B cell (primary cell): ENCODE measurements around the gene DNAH8. TPM values are rescaled to one million over a fixed set of nuclear protein-coding genes. Genes with fewer than 3 reads are reported as not detected.

ENCODE experiments used
- ATAC-seq: fragments of 200-7000 bp; cut with Tn5 transposase; one replicate; pipeline ENCODE4 v1.10.0; 2021; ENCODE audit warnings: low read depth, mild to moderate bottlenecking, moderate number of reproducible peaks, moderate library complexity
- CTCF ChIA-PET: fragments of 350-600 bp; sonication (Branson Sonifier 250); formaldehyde crosslinking; loops from one replicate; lab custom pipeline; 2021; ENCODE audit warnings: antibody characterized with exemption, inconsistent platforms; lab: Charles Lee
- POLR2A ChIA-PET: fragments of 350-600 bp; sonication (Branson Sonifier 250); formaldehyde crosslinking; loops from one replicate; lab custom pipeline; 2021; ENCODE audit warnings: antibody characterized with exemption; lab: Charles Lee
- DNase-seq: peaks from one replicate; pipeline ENCODE4 v3.0.0; 2013
- H2AFZ ChIP-seq: 2 replicates; pipeline ENCODE4 v1.6.1; 2012; ENCODE audit warnings: mild to moderate bottlenecking, low read depth, low read length; ENCODE audit not compliant: insufficient read depth, poor library complexity, severe bottlenecking
- H3K27ac ChIP-seq, 2 donors: 1 replicate in 1 of 2; 2 replicates in 1 of 2; pipeline ENCODE4 v1.5.1; 2012 to 2013; ENCODE audit warnings: low read length in 2 of 2, mild to moderate bottlenecking in 2 of 2, moderate library complexity in 1 of 2
- H3K27me3 ChIP-seq, 4 experiments: fragments of 200-600 bp in 1 of 4; sonication (generic) in 1 of 4; replicated peaks in 1 of 4; 1 replicate in 2 of 4; 2 replicates in 2 of 4; pipeline versions ENCODE4 v1.6.1 to v1.7.0; 2013 to 2016; ENCODE audit warnings: low read length in 3 of 4, mild to moderate bottlenecking in 2 of 4, mixed read lengths in 1 of 4, moderate library complexity in 1 of 4; ENCODE audit not compliant: insufficient read depth in 4 of 4, control insufficient read depth in 3 of 4; ENCODE audit errors: control extremely low read depth in 1 of 4
- H3K36me3 ChIP-seq, 2 experiments: replicated peaks in 1 of 2; 1 replicate in 1 of 2; 2 replicates in 1 of 2; pipeline versions ENCODE4 v1.6.1 to v1.7.1; 2013; ENCODE audit warnings: low read length in 1 of 2; ENCODE audit not compliant: insufficient read depth in 2 of 2, control insufficient read depth in 1 of 2; ENCODE audit errors: control extremely low read depth in 1 of 2, extremely low read depth in 1 of 2
- H3K4me1 ChIP-seq, 2 donors: fragments of 200-600 bp in 1 of 2; sonication (generic) in 1 of 2; 1 replicate in 1 of 2; 2 replicates in 1 of 2; pipeline versions ENCODE4 v1.5.1 to v1.6.1; 2013 to 2017; ENCODE audit warnings: low read length in 2 of 2; ENCODE audit not compliant: control insufficient read depth in 2 of 2, insufficient read depth in 2 of 2
- H3K4me2 ChIP-seq: replicated peaks from 2 replicates; pipeline ENCODE3; 2012; ENCODE audit warnings: mild to moderate bottlenecking, low read depth, low read length; ENCODE audit not compliant: poor library complexity, severe bottlenecking
- H3K4me3 ChIP-seq, 5 experiments: fragments of 200-600 bp in 1 of 5; sonication (generic) in 1 of 5; 1 replicate in 3 of 5; 2 replicates in 2 of 5; pipeline versions ENCODE4 v1.5.1 to v1.7.0; 2011 to 2016; ENCODE audit warnings: low read length in 4 of 5, mild to moderate bottlenecking in 4 of 5, low read depth in 2 of 5, control low read depth in 1 of 5, moderate library complexity in 1 of 5; ENCODE audit not compliant: insufficient read depth in 1 of 5; ENCODE audit errors: control extremely low read depth in 1 of 5, extremely low read depth in 1 of 5
- H3K79me2 ChIP-seq: fragments of 200-600 bp; sonication (generic); one replicate; pipeline ENCODE4 v1.6.0; 2016; ENCODE audit warnings: low read length; ENCODE audit not compliant: control insufficient read depth, insufficient read depth
- H3K9ac ChIP-seq: fragments of 200-600 bp; sonication (generic); 2 replicates; pipeline ENCODE4 v1.6.1; 2017; ENCODE audit warnings: mild to moderate bottlenecking, low read length, moderate library complexity
- H3K9me3 ChIP-seq, 3 donors: one replicate each; pipeline versions ENCODE4 v1.6.1 to v1.7.1; 2013; ENCODE audit warnings: low read length in 2 of 3; ENCODE audit not compliant: control insufficient read depth in 2 of 3, insufficient read depth in 1 of 3; ENCODE audit errors: control extremely low read depth in 1 of 3
- H4K20me1 ChIP-seq: 2 replicates; pipeline ENCODE4 v1.6.0; 2012; ENCODE audit warnings: mild to moderate bottlenecking, low read length; ENCODE audit not compliant: insufficient read depth, control insufficient read depth, poor library complexity, severe bottlenecking
- H3K27ac Mint-ChIP-seq: one replicate; pipeline ENCODE4 v1.8.0; 2021; ENCODE audit warnings: mixed read lengths
- H3K27me3 Mint-ChIP-seq: one replicate; pipeline ENCODE4 v1.8.0; 2021; ENCODE audit warnings: mixed read lengths
- H3K4me1 Mint-ChIP-seq: one replicate; pipeline ENCODE4 v1.8.0; 2021; ENCODE audit warnings: mixed read lengths
- H3K4me3 Mint-ChIP-seq: one replicate; pipeline ENCODE4 v1.8.0; 2021; ENCODE audit warnings: mixed read lengths
- H3K9me3 Mint-ChIP-seq: one replicate; pipeline ENCODE4 v1.8.0; 2022; ENCODE audit warnings: mixed read lengths; ENCODE audit not compliant: insufficient read depth
- EZH2 ChIP-seq: IDR thresholded peaks from 2 replicates; pipeline ENCODE4 v1.6.1; 2012; ENCODE audit warnings: borderline replicate concordance, low read depth, mild to moderate bottlenecking, moderate library complexity, low read length; ENCODE audit not compliant: insufficient read depth, poor library complexity, severe bottlenecking
- WGBS: methylation state at CpG from one replicate; pipeline ENCODE4 v1.1.5; 2013; ENCODE audit warnings: missing lambda C conversion rate; ENCODE audit not compliant: insufficient coverage; 5-methylcytosine and 5-hydroxymethylcytosine counted together
- intact Hi-C: fragments of 100-400 bp; cut with micrococcal nuclease; formaldehyde crosslinking; loops from one replicate; pipeline ENCODE4 v1.10.0; 2022
- polyA plus RNA-seq: library from polyadenylated mRNA; depleted of rRNA; stranded (reverse); fragments of >200 nt; gene quantifications from 2 replicates; pipeline ENCODE4 v1.2.3, GENCODE V29; 2012
- total RNA-seq, 2 donors: library from RNA; stranded (reverse); fragments of 120-200 nt in 1 of 2; gene quantifications; 1 replicate in 1 of 2; 2 replicates in 1 of 2; pipeline versions ENCODE4 v1.2.3 to v1.2.4, GENCODE V29; 2013 to 2022
- TF ChIP-seq, protein P1 (sequence below): fragments of 200-600 bp; IDR thresholded peaks from one replicate; pipeline ENCODE4 v1.8.0; 2022; ENCODE audit warnings: antibody characterized with exemption, mild to moderate bottlenecking

The DNAH8 gene
- total and polyA plus RNA-seq, 2 donors (not counting 1 experiment from before 2014, with no cell fraction given): 0.69 to 1.1 TPM

DNA sequence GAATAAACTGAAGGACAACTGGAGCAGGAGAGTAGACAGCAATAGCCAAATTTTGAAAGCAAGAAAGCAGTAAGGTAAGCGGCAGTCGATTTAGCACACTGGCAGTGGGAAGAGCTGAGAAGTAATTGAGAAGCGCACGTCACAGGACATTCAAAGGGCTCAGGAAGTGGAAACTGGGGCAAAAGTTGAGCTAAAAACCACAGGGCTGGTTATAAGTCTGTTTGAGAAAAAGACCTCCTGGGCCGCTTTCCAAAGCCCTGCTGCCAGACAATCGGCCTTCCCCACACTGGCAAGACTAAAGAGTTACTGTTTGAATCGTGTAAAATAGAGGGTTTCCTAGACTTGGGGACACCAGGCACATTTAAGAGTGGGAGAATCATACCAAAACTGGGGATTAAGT is 161.4 kb downstream of the DNAH8 start:
- Histone ChIP-seq H3K36me3 (no peaks in the 10 kb centered on the region), H2AFZ (no peak overlapping the region), H3K27ac (no peak overlapping the region), H3K4me1 (no peaks in the 10 kb centered on the region), H4K20me1 (no peaks in the 10 kb centered on the region), H3K27me3 (peaks cover 0 to 2% (median 0%) of the 10 kb centered on the region in 4 experiments), H3K9ac (no peak overlapping the region), H3K4me3 (no peak overlapping the region), H3K79me2 (no peaks in the 10 kb centered on the region), H3K9me3 (no peaks in the 10 kb centered on the region), H3K4me2 (no peak overlapping the region)
- DNase-seq (no peak), ATAC-seq (no peak)
- H3K4me3 Mint-ChIP-seq: no peak overlapping the region
- TF ChIP-seq, protein P1, sequence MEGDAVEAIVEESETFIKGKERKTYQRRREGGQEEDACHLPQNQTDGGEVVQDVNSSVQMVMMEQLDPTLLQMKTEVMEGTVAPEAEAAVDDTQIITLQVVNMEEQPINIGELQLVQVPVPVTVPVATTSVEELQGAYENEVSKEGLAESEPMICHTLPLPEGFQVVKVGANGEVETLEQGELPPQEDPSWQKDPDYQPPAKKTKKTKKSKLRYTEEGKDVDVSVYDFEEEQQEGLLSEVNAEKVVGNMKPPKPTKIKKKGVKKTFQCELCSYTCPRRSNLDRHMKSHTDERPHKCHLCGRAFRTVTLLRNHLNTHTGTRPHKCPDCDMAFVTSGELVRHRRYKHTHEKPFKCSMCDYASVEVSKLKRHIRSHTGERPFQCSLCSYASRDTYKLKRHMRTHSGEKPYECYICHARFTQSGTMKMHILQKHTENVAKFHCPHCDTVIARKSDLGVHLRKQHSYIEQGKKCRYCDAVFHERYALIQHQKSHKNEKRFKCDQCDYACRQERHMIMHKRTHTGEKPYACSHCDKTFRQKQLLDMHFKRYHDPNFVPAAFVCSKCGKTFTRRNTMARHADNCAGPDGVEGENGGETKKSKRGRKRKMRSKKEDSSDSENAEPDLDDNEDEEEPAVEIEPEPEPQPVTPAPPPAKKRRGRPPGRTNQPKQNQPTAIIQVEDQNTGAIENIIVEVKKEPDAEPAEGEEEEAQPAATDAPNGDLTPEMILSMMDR: no peak
- no peak for TF ChIP-seq EZH2
- intact Hi-C loops: no loop called here
- no peak overlapping the region for H3K27ac Mint-ChIP-seq
- peaks cover 3% of the 10 kb centered on the region for H3K4me1 Mint-ChIP-seq
- peaks cover 3% of the 10 kb centered on the region for H3K27me3 Mint-ChIP-seq
- ChIA-PET POLR2A (no interaction called here), CTCF (no interaction called here)
- peaks cover 3% of the 10 kb centered on the region for H3K9me3 Mint-ChIP-seq
- 26% methylated on average over 5 of the region's 7 CpGs for WGBS

DNA sequence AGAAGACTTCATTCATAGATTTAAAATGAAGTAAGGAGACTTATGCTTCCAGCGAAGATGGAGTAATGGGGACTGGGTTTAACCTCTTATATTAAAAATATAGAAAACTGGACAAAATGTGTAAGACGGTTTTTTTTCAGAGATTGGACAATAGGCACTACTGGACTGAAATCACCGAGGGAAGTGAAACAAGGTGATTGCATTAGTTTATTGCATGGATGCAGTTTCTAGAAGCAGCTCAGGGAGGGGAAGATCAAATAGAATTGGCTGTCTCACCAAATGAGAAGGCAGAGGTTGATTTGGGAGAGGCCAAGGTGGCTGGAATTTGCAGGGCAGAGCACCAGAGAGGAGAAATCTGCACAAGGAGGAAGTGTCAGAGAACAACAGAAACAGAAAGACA is 162.6 kb downstream of the DNAH8 start:
- Histone ChIP-seq H3K27me3 (peaks cover 0 to 2% (median 0%) of the 10 kb centered on the region in 4 experiments), H3K36me3 (no peaks in the 10 kb centered on the region), H4K20me1 (no peaks in the 10 kb centered on the region), H2AFZ (no peak overlapping the region), H3K4me3 (no peak overlapping the region), H3K9ac (no peak overlapping the region), H3K4me2 (no peak overlapping the region), H3K27ac (no peak overlapping the region), H3K79me2 (no peaks in the 10 kb centered on the region), H3K9me3 (no peaks in the 10 kb centered on the region), H3K4me1 (no peaks in the 10 kb centered on the region)
- 100% methylated on average over 1 of the region's 3 CpGs for WGBS
- Mint-ChIP-seq H3K27ac (no peak overlapping the region), H3K27me3 (no peaks in the 10 kb centered on the region), H3K4me3 (no peak overlapping the region), H3K9me3 (peaks cover 3% of the 10 kb centered on the region), H3K4me1 (no peaks in the 10 kb centered on the region)
- TF ChIP-seq EZH2: no peak
- TF ChIP-seq, protein P1: no peak
- no peak for ATAC-seq
- intact Hi-C loops: no loop called here
- ChIA-PET CTCF (interaction anchor here (0.7 kb wide), 1 partner anchor 211 kb away, joined by 4 read pairs; no protein-coding TSS in a partner anchor), POLR2A (no interaction called here)
- DNase-seq: no peak
